H4 (cell line): ENCODE measurements around the gene SPTB. TPM values are rescaled to one million over a fixed set of nuclear protein-coding genes. Genes with fewer than 3 reads are reported as not detected.
A peak's percentile ranks its signal among the peaks of the same experiment; 100 is the strongest.

Experiments
- DNase-seq: peaks from one replicate; pipeline ENCODE4 v3.0.0-alpha.2; 2015; ENCODE audit warnings: low spot score
- total RNA-seq: library from RNA; depleted of rRNA; stranded (reverse); fragments of >200 nt; shearing (Covaris generic); gene quantifications from 2 replicates; pipeline ENCODE4 v1.2.3, GENCODE V29; 2014

SPTB gene
- total RNA-seq, 1 experiment from 2014 or later = 0.04 TPM

DNA sequence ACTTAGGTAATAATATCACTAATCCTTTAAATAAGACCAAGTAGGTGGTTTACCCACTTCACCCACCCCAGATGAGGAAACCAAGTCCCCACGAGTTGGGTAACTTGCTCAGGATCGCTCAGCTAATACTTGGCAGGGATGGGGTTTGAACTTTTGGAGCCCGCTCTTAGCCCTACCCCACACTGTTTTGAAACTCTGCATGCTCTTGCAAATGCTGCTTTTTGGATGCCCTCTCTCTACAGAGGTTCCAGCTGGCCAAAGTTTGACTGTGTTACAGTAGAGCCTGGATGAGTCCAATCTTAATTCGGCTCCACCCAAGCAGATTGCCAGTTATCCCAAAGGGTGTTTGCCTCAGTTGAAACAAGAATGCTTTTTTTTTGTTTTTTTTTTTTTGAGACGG, 168.7 kb downstream of the SPTB start:
- DNase-seq = no peak

DNA sequence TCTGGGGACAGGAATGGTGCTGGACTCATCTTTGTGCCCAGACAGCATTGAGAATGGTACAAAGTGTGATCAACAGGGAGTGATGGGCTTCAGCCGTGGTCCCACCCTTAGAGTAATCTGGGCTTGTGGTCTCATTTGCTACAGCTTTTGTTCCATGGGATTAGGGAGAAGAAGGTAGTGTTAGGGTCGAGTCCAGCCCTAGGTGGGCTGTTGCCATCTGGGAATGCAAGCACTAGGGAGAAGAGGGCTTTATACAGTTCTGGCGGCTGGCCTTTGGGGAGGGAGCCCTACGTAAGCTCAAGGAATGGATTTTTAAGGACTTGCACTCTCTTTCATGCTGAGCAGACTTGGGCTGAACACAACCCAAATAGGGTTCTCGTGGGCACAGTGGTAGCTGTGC, 170.6 kb downstream of the SPTB start:
- DNase-seq = no peak

DNA sequence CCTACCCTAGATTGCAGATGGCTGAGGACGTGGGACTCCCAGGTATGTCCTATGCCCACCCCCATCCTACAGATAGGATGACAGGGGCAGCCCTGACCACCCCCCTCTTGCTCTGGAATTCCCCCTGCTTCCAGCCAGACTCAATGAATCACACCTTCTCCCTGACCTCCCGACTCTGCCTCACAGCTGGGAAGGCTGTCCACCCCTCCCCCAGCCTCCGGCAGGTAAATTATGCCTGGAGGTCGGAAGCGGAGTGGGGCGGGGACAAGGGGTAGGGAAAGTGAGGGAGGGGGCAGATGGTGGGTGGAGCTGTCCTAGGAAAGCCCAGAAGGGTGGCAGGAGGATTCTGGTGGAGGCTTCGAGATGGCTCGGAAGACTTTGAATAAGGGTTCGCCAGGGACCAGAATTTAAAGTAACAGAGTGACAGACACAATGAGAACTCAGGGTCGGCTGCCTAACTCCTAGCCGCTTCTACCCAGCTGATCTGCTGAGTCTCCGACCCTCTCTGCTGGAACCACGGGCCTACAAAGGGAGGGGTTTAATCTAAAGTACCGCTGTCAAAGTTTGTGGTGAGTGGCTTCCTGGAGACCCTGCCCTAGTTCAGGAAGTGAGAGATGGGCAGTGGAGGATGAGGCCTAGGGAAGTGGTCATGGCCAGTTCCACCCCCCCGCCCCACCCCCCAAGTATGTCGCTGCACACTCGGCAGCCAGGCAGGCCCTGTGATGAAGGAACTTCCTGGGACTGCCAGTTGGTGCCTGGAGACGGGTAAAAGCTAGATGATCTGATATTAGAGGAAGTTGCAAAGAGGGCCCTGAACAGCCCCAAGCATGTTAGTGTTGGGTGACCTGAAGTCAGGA, 171.3 kb downstream of the SPTB start:
- no peak for DNase-seq

DNA sequence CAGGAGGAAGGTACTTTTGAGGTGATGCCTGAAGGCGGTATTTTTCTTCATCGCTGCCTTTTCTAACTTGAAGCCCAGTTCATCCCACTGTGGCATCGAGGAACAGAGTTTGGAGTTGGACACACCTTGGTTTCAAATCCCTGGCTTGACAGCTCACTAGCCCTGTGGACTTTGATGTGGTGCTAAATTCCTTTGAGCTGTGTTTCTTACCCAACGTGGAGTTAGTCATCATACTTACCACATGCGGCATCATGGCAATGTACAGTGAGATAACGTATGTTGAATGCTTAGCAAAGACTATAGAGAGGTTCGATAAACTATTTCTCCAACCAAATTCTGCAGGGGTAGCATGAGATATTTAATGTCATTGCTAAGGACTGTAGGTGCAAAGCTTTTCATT, 172.0 kb downstream of the SPTB start:
- peak; percentile 65 for DNase-seq

DNA sequence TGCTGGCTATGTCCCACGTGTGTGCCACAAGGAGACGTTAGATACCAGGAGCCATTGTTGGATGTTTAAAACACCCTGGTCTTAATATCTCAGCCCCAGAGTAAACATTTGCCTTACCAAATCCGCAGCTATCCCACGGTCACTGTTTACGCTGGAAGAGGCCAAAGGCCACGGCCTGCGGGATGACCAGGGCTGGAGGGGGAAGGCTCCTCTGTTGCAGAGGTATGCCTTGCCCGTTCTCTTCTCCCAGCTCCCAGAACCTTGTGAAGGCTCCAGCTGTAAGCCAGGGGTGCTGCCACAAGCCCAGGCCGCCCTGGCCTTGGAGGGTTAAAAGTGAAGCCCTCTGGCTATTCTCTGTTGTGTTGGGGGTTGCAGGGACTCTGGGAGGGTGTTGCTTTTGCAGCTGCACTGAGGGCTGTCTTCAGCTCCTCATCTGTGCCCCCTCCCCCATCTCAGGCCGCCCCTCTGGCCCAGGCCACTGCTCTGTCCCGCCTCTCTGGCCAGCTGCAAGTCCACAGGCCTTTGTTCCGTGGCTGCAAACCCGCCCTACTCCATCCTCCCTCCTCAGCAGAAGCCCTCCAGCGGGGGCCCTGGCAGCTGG, 173.0 kb downstream of the SPTB start:
- DNase-seq = no peak

DNA sequence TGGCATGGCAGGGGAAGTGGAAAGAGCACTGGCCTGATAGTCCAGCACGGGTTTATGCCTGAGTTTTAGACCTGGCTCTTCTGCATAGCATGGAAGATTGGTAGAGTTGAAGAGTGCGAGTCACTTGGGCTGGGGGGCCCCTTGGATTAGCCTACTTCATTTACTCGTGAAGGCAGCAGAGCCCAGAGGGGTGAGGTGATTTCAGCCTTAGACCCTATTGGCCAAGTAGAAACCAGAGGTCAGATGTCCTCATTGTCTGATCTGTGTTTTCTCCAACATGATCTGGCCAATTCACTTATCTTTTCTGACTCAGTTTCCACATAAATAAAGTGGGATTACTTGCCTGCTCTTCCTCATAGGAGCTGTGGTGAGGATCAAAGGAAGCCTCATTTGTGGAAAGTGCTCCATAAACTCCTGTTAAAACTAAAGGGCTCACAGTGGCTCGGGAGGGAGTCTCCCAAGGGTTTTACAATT, 173.6 kb downstream of the SPTB start:
- DNase-seq = no peak

DNA sequence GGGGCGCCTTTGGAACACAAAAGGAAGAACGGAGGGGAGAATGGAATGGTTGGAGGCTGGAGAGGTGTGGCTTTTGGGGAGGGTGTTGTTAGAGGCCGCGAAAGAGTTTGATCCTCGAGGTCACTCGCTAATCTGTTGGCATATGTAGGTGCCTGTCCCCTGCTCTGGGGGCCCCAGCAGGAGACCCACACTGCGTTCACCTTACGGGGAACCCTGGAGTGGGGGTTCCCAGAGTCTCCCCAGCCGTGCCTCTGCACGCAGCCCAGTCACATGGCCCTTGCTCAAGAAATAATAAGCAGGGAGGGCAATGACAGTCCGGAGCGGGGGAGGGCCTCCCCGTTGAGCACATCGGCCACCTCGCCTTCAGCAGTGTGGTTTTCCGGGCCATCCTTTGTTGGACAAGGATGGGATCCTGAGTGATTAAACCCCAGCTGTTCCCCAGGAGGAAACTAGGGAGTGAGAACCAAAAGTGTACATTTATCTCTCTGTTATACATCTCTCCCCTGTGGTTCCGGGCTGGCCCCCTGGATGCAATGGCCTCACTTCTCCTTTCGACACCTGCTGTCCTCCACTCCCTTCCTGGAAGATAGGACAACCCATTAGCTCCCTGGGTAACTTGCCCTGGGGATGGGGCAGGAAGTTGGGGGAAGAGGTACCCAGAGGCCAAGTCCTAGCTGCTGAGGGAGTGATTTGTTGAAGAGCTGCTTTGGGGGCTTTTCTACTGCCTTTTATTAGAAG, 174.2 kb downstream of the SPTB start:
- no peak for DNase-seq

DNA sequence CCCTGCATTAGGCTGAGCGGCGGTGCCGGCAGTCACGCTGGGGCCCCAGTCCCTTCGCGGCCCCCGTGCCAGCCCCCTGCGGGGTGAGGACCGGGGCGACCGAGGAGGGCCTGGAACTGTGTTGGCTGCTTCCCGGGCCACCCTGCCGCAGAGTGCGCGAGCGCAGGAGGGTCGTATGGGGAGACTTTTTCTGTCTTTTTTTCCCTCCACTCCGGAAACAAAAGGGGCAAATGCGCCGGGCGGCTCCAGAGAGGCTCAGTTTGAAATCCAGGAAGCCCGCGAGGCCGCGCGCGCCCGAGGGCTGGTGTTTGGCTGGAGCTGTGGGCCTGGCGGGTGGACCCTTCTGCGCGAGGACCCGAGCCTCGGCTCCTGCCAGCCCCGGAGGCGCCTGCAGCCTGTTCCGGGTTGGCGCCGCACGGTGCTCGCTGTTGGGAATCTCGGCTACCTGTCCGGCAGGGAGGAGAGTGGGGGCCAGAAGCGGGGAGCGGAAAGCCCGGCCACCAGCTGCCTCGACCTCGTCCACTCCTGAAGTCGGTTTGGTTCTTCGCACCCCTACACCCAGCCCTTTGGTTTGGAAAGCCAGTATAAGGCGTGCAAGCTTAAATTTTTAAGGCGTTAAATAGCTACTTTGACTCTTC, 174.8 kb downstream of the SPTB start:
- no peak for DNase-seq

DNA sequence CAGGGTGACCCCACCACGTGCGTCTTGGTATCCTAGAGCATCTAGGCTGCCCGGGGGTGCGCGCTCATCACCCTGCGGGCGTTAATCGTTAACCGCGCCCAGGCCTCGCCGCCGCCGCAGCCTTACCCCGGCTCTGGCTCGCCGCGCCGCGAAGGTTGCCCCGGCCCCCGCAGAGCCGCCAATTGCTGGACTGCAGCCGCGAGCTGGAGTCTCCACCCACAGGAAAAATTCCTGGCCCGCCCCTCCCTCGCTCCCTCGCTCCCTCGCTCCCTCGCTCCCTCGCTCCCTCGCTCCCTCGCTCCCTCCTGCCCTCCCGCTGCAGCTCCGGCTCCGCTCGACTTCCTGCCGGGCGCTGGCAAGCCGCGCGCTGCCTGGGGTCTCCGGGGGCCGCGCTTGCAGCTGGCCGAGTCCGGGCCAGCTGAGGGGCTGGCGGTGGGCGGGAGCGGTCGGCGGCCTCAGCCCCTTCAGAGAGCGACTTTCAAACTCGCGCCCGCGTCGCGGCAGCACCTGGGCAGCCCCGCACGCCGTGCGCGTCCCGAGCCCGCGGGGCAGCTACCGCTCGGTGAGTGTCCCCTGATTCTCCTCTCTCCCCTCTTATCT, 175.5 kb downstream of the SPTB start, which contains the start of gene PLEKHG3:
Gene PLEKHG3 (plus strand): TSS at position 282 of the 600 bp plus-strand sequence. CDS start 23,208 bp downstream, outside the sequence.
- DNase-seq = peak; percentile 48

DNA sequence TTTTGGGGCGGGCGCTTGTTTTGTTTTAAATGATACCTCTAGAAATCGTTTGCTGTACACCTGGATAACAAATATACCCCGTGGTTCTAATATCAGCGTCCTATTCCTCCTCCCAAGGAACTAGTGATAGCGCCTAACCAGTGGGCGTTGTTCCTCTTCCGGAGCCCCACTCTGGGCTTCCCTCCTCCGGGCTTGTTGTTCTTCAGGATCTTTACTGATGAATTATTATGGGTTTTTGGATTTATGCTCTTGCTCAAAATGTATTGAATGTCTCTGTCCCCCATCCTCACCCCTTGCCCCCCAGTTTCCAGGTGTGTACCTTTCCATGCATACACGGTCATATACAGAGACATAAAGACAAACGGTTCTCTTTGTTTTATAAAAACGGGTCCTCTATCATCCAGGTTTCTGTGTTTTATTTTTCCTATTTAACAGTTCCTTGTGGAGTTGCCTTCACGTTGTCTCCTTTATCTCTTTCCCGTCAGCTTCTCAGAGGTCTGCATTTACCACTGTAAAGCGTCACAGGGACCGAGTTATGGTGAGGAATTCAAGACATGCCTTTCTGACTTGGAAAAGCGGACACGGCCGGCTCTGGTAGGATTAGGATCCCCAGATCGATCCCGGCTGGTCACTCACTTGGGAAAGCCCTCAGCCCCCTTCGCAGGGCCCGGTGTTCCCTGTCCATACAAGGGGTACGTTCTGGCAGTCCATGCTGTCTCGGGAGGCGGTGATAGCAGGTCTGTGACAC, 176.1 kb downstream of the SPTB start:
- no peak for DNase-seq

DNA sequence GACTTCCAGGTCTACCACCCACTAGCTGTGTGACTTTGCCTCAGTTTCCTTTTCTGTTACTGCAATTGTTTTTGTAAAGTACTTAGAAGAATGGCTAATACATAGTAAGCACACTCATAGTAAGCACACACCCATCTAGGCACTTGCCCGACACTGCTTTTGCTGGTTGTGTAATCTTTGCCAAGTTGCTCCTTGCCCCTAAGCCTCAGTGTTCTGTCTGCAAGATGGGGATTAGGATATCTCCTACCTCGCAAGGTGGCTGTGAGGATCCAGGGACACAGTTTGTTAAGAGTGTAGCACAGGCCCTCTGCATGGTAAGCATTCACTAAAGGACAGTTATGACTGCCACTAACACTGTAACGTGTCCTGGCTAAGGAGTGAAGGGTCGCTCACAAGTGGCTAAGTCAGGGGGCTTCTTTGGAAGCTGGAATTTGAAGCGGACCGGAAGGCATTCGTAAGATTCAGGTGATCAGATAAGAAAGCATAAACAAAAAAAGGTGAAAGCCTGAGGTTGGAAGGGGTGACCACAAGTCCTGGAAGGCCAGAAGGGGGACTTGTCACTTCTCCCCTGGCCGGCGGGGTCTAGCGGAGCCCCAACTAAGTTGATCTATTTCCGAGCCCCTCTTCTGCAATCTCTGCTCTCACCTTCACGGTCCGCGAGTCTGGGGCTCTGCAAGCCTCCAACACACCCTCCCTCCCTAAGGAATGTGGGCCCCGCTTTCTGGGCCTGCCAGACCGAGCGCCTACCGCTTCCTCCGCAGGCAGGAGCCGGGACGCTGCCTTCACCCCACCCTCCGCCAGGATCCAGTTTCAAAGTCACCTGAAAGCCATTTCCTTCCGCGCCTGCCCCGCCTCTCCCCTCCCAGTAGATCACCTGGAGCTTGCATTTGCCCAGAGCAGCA, 177.0 kb downstream of the SPTB start:
- no peak for DNase-seq

DNA sequence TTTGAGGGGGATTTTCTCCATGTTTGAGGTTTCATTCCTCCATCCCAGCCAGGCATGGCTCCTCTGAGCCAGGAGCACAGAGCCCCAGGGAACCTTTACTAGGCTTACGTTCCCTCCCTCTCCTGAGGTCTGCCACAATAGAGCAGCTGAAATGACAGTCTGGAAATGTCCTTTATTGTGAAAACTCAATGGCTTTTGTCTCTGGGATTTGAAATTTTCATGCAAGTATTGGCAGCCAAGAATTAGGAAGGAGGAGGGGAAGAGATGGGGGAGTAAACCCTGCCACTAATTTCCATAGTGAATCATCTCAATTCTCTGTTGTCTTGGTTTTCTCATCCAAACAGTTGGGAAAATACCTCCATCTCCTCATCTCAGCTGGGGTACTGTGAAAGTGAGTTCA, 178.0 kb downstream of the SPTB start:
- DNase-seq = no peak

DNA sequence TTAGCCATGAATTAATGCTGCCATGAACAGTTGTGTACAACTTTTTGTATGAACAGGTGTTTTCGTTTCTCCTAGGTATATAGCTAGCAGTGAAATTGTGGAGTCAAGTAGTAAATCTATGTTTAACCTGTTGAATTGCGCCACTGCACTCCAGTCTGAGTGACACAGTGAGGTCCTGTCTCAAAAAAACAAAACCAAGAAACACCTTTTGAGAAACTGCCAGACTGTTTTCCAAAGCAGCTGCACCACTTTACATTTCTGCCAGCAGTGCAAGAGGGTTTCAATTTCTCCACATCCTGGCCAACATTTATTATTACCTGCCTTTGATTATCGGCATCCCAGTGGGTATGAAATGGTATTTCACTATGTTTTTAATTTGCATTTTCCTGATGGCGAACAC, 178.8 kb downstream of the SPTB start:
- no peak for DNase-seq

DNA sequence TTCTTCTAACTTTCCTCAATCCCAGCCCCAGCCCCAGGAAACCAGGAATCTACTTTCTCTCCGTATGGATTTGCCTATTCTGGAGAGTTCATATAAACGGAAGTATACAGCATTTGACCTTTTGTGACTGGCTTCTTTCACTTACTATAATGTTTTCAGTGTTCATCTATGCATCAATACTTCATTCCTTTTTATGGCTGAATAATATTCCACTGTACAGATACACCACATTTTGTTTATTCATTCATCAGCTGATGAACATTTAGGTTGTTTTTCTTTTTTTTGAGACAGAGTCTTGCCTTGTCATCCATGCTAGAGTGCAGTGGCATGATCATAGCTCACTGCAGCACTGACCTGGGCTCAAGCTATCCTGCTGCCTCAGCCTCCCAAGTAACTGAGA, 179.4 kb downstream of the SPTB start:
- DNase-seq = no peak

DNA sequence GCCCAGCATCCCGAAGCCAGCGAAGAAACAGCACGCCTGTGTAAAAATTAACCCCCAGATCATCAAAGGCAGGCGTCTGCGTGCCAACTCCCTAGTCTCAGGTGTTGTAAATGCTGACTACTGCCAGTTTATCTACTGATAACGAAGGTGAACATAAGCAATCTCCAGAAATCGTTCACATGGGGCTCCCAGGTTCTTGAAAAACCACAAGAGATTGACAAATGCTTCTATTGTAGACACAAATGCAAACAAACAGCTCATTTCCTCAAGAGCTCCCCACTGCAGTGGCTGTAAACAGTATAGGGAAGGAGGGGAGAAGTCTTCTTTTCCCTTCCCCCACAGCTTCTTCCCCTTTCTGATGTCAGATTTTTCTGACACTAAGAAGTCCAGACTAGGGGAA, 180.8 kb downstream of the SPTB start:
- DNase-seq = no peak

DNA sequence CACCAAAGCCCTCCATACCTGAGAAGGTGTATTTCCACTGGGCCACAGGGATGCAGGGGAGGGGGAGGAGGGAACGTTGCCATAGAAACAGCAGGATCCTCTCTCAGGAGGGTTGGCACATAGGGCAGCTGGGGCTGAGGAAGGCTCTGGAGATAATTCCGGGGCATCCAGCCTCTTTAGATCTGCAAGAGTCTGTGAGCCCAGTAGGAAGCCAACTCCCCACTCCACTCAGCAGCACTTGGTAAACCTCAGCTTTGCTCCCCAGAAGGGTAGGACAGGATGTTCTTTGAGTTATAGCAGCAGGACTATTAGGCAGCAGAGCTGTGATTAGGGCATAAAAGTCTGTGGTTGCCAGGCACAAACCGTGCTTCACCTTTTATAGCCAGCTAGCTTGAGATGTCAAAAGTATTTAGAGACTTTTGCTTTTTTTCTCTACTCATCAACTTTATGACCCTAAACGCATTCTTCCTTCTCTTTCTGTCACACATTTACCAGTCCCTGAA, 183.3 kb downstream of the SPTB start:
- DNase-seq = no peak
